OCI-LY7 (cell line): Measurements from ENCODE around the gene BACH2.

Experiments used
- EZH2phosphoT487 ChIP-seq: fragments of 200-600 bp; sonication (generic); IDR thresholded peaks from 2 replicates; pipeline ENCODE4 v1.6.1; 2018; ENCODE audit warnings: low read depth, borderline replicate concordance, mild to moderate bottlenecking, mixed run types, antibody characterized with exemption, low read length, moderate library complexity, mixed read lengths
- TF ChIP-seq, protein P1 (sequence below): fragments of 200-600 bp; sonication (generic); conservative IDR thresholded peaks from 2 replicates; pipeline ENCODE4 v1.5.1; 2014; ENCODE audit warnings: mild to moderate bottlenecking, antibody characterized with exemption, low read length, moderate library complexity, mixed read lengths

DNA sequence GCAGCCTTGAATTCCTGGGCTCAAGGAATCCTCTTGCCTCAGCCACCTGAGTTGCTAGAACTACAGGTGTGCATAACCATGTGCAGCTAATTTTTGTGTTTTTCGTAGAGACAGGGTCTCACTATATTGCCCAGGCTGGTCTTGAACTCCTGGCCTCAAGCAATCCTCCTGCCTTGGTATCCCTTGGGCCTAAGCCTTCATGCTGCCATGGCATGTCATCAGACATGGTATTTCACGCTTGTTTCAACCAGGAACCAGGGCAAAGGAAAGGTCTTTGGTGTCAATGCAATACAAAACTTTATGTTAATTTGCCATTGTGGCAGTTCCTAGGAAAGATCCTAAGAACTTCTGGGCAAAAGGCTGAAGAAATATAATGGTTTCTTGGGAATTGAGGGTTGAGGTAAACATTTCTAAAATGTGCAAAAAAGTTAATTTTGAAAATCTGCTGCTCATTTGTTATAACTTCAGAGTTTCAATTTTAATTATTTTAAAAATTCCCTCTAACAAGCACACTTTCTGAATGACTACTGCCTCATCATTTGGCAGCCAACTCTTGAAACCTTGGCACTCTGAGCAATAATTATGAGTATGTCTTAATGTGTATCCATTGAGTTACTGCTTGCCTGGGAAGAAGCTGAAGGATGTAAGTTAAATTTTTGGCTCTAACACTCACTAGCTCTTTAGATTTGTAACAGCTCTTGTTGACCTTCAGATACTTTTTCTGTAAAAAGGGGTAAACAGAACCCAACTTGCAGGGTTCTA, 248.3 kb downstream of the BACH2 start:
- TF ChIP-seq, protein P1, sequence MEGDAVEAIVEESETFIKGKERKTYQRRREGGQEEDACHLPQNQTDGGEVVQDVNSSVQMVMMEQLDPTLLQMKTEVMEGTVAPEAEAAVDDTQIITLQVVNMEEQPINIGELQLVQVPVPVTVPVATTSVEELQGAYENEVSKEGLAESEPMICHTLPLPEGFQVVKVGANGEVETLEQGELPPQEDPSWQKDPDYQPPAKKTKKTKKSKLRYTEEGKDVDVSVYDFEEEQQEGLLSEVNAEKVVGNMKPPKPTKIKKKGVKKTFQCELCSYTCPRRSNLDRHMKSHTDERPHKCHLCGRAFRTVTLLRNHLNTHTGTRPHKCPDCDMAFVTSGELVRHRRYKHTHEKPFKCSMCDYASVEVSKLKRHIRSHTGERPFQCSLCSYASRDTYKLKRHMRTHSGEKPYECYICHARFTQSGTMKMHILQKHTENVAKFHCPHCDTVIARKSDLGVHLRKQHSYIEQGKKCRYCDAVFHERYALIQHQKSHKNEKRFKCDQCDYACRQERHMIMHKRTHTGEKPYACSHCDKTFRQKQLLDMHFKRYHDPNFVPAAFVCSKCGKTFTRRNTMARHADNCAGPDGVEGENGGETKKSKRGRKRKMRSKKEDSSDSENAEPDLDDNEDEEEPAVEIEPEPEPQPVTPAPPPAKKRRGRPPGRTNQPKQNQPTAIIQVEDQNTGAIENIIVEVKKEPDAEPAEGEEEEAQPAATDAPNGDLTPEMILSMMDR, result no peak
- TF ChIP-seq EZH2phosphoT487, result no peak
